Fibroblast of skin of right biceps (primary cell): Measurements from ENCODE around the gene SRP72.

ENCODE experiments used
- DNase-seq: peaks from one replicate; pipeline ENCODE4 v3.0.0-alpha.2; 2013

SRP72 gene

GRCh38 chr4:56552273-56552672 is 84.9 kb downstream of the SRP72 start:
- peak; percentile 26 for DNase-seq
